ENCODE data around the gene B3GNT4.

DNA sequence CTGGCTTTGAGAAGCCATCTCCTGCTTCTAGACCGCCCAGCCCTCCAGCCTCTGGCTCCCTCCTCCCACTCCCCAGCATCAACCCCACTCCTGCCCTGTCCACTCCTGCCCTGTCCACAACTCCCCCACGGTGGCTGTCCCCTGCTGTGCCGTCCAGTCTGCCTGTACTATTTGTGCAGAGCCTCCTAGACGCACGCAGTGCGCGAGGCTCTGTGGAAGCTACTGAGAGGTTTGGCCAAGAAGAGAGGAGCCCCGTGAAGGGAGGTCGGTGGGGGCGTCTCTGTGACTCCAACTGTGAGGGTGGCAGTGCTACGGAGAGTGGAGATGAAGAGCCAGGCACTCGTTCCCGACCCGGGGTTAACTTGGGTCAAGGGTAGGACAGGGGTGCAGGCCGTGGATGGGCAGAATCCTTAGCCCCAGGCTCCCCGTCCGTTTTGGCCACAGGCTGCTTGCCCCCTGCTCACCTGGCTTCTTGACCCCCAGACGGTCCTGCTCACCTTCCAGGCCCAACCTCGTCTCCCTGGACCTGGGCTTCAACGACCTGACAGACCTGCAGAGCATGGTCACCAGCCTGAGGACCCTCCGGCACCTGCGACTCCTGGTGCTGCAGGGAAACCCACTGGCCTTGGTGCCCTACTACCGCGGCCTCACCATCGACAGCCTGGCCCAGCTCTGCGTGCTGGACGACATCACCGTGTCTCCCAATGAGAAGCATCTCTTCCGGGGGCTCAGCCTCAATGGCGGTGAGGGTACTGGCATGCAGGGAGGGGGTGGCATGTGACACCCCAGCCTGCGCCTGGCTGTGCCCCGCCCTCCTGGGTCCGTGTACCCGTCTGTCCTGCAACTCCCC is 13.7 kb upstream of the B3GNT4 start:
- TF ChIP-seq POLR2A (IDR thresholded peaks at IDR 0.05) (no peak), CTCF (IDR thresholded peaks at IDR 0.05) (no peak), EP300 (IDR thresholded peaks at IDR 0.05) (no peak)

All from ovary (tissue), 3 donors.